ENCODE measurements around the gene TNNT3. TPM values are rescaled to one million over a fixed set of nuclear protein-coding genes. Genes with fewer than 3 reads are reported as not detected.

Gene TNNT3
- total RNA-seq, 2 experiments from 2014 or later: 4.7 to 6.2 TPM

- H3K36me3 ChIP-seq (ENCODE audit: insufficient read depth, low read length): no peaks in the 10 kb centered on the region
- TF ChIP-seq CTCF (conservative IDR thresholded peaks at IDR 0.05; ENCODE audit: low read length) (no peak), EZH2phosphoT487 (IDR thresholded peaks at IDR 0.05; ENCODE audit: borderline replicate concordance, low read depth, low read length) (no peak)
- no peak overlapping the region for H3K4me3 ChIP-seq (ENCODE audit: low read depth, low read length, poor library complexity, severe bottlenecking)
- intact Hi-C loops (cut with micrococcal nuclease; ENCODE audit: unreplicated experiment): loop anchor here (10.0 kb wide), 1 partner anchor 229 kb away; the partner anchor contains the start of gene KRTAP5-6
- no peaks in the 10 kb centered on the region for H3K4me1 ChIP-seq (ENCODE audit: insufficient read depth, low read length, poor library complexity, severe bottlenecking)
- no peaks in the 10 kb centered on the region for H3K9me2 ChIP-seq (ENCODE audit: insufficient read depth, low read length)
- H4K20me1 ChIP-seq (ENCODE audit: insufficient read depth, low read length): no peaks in the 10 kb centered on the region
- no peak overlapping the region for H3K27ac ChIP-seq (ENCODE audit: low read depth, low read length, poor library complexity, severe bottlenecking)
- ChIA-PET CTCF (ENCODE audit: unreplicated experiment) (no interaction called here), POLR2A (no interaction called here)
- no peak overlapping the region for H2AFZ ChIP-seq (ENCODE audit: low read length)
- DNase-seq (ENCODE audit: low spot score): no peak
- H3K79me2 ChIP-seq (ENCODE audit: insufficient read depth, low read depth, low read length): no peaks in the 10 kb centered on the region
- no peak overlapping the region for H3K4me2 ChIP-seq (ENCODE audit: low read length)
- no TSS peak for BruUV-seq (replicated peaks)
- H3K9me3 ChIP-seq (ENCODE audit: low read length): no peaks in the 10 kb centered on the region
These were observed 4.7 kb downstream of the TNNT3 start for GRCh38 chr11:1924181-1924580.

- POLR2A ChIA-PET: no interaction called here
- no peaks in the 10 kb centered on the region for H4K20me1 ChIP-seq (ENCODE audit: insufficient read depth, low read length)
- TF ChIP-seq CTCF (conservative IDR thresholded peaks at IDR 0.05; ENCODE audit: low read length): no peak
- TF ChIP-seq EZH2phosphoT487 (IDR thresholded peaks at IDR 0.05; ENCODE audit: borderline replicate concordance, low read depth, low read length): no peak
- H3K4me2 ChIP-seq (ENCODE audit: low read length): no peak overlapping the region
- H3K4me1 ChIP-seq (ENCODE audit: insufficient read depth, low read length, poor library complexity, severe bottlenecking): no peaks in the 10 kb centered on the region
- H3K4me3 ChIP-seq (ENCODE audit: low read depth, low read length, poor library complexity, severe bottlenecking): no peak overlapping the region
- H3K9me2 ChIP-seq (ENCODE audit: insufficient read depth, low read length): no peaks in the 10 kb centered on the region
- no TSS peak for BruUV-seq (replicated peaks)
- intact Hi-C loops (cut with micrococcal nuclease; ENCODE audit: unreplicated experiment): loop anchor here (10.0 kb wide), 1 partner anchor 230 kb away; the partner anchor contains the start of gene KRTAP5-6
- DNase-seq (ENCODE audit: low spot score): no peak
- no peaks in the 10 kb centered on the region for H3K36me3 ChIP-seq (ENCODE audit: insufficient read depth, low read length)
- no peaks in the 10 kb centered on the region for H3K79me2 ChIP-seq (ENCODE audit: insufficient read depth, low read depth, low read length)
- no peak overlapping the region for H3K27ac ChIP-seq (ENCODE audit: low read depth, low read length, poor library complexity, severe bottlenecking)
- CTCF ChIA-PET (ENCODE audit: unreplicated experiment): no interaction called here
- no peaks in the 10 kb centered on the region for H3K9me3 ChIP-seq (ENCODE audit: low read length)
- H2AFZ ChIP-seq (ENCODE audit: low read length): no peak overlapping the region
These were observed 5.3 kb downstream of the TNNT3 start for GRCh38 chr11:1924646-1925372.
